GM19467 (cell line): Measurements from ENCODE around the gene PKIG.

Source experiments
- ATAC-seq: cut with Tn5 transposase; IDR thresholded peaks from one replicate; pipeline ENCODE4 v1.9.1; 2021; ENCODE audit warnings: mild to moderate bottlenecking, moderate library complexity; ENCODE audit not compliant: unreplicated experiment

The PKIG gene

DNA sequence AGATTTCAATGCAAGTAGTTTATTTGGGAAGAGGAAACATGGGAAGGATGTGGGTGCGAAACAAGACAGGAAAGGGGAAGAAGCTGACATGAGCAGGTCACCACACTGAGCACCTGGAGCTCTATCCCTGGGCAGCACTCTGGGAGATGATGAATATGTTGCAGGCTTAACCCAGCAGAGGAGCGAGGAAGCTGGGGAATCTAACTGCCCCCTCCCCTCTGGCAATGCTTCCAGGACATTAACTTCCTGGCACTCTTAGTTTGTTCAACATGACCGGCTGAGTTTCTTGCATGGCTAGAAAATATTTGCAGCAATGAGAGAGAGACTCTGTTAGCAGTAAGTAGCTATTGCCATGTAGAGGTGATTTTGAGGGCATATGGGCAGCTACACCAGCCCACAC is 74.1 kb downstream of the PKIG start:
- no peak for ATAC-seq

DNA sequence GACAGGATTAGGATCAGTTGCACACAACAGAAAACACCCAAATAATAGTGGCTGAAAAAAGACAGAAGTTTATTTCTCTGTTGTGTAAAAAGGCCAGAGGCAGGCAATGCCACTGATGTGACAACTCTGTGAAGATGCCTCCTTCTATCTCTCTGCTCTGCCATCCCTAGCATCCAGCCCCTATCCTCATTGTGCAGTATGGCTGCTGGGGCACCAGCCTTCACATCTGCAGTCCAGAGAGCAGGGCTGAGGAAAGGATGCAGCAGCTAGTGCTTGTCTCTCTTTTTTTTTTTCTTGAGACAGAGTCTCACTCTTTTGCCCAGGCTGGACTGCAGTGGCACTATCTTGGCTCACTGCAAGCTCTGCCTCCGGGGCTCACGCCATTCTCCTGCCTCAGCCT is 75.5 kb downstream of the PKIG start:
- no peak for ATAC-seq

DNA sequence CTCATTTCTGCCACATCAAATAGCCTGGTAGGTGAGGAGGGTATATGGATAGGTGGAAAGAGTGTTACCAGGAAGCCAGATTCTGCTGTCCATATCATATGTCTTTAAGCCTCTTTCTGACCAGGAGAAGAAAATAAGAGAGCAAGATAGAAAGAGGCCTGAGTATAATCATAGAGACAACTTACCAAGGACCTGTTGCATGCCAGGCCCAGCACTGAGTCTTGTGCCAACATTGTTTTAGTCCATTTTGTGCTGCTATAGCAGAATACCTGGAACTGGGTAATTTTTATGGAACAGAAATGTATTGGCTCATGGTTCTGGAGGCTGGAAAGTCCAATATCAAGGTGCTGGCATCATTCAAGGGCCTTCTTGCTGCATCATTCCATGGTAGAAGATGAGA is 76.4 kb downstream of the PKIG start:
- ATAC-seq: no peak

GRCh38 chr20:44659931-44660330 is 77.6 kb downstream of the PKIG start:
- ATAC-seq: no peak

GRCh38 chr20:44660581-44660980 is 78.2 kb downstream of the PKIG start:
- ATAC-seq: no peak

DNA sequence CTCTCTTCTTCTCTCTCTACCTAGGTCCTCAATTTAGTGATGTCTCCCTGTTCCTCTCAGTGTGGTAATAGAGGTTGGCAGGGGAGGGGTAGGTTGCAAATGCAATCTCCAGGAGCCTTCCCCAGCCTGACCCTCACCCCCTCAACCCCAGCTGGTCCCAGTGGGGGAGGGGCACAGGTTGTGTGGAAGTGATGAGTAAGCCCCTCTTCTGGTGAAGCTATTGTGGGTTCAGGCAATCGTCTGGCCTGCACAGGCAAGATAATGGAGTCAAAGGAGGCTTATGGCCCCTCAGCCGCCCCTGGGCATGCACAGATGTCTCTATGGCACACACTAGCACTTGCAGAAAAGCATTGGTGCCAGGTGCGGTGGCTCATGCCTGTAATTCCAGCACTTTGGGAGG is 79.9 kb downstream of the PKIG start:
- ATAC-seq: no peak

DNA sequence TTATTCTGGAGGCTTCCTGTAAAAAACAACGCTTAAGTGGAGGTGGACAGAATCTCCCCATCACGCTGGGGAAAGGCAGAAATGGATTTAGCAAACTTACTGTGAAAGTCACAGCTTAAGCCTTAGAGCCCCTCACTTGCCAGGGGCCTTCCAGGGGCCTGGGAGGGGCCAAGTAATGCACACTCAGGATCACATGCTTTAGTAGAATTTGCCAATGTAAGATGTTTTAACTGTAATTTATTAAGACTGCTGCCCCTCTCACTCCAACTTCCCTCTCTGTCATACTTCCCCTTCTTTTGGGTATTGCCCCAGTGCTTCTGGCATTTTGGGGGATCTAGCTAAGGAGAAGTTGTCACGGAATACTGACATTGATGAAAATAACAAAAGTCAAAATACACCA is 81.8 kb downstream of the PKIG start:
- no peak for ATAC-seq

GRCh38 chr20:44666066-44666465 is 83.7 kb downstream of the PKIG start:
- ATAC-seq: no peak
